ENCODE results near the gene TIGAR.

DNA sequence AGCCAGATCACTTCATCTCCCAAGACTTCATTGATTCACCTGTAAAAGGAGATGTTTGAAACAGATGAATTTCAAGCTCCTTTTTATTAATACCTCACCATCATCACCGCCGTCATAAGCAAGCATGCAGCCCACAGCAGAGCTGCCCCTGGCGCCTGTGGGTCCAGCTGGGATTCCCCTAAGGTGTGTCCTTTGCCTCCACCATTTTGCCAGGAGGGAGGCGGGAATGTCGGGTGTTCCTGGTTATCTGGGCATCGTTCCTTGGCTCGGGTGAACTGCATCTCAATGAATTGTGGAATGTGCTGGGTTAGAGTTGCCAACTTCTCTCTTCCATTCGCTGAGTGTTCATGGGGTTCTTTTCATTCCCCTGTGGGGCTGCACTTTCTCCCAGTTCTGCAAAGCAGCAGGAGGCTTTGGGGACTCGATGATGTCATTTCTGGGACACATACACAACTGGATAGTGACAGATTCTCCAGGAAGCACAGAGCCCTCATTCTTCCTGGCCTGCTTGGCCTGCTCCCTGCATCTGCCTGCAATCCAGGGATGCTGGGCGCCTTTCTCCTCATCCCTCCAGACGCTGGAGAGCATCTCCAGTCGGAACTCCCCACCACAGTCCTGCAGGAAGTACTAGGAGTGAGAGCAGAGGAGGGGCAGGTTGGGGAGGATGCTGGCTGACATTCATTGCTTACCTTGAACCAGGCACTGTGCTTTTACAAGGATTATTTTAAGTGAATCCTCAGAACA is 37.3 kb upstream of the TIGAR start:
- TF ChIP-seq, protein P1, sequence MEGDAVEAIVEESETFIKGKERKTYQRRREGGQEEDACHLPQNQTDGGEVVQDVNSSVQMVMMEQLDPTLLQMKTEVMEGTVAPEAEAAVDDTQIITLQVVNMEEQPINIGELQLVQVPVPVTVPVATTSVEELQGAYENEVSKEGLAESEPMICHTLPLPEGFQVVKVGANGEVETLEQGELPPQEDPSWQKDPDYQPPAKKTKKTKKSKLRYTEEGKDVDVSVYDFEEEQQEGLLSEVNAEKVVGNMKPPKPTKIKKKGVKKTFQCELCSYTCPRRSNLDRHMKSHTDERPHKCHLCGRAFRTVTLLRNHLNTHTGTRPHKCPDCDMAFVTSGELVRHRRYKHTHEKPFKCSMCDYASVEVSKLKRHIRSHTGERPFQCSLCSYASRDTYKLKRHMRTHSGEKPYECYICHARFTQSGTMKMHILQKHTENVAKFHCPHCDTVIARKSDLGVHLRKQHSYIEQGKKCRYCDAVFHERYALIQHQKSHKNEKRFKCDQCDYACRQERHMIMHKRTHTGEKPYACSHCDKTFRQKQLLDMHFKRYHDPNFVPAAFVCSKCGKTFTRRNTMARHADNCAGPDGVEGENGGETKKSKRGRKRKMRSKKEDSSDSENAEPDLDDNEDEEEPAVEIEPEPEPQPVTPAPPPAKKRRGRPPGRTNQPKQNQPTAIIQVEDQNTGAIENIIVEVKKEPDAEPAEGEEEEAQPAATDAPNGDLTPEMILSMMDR (IDR thresholded peaks at IDR 0.05), result no peak
- TF ChIP-seq PHF8 (IDR thresholded peaks at IDR 0.05; ENCODE audit: borderline replicate concordance, low read depth) (no peak), EP300 (IDR thresholded peaks at IDR 0.05) (no peak), ZFP36 (IDR thresholded peaks at IDR 0.05; ENCODE audit: borderline replicate concordance, partially characterized antibody) (no peak), JUNB (IDR thresholded peaks at IDR 0.05) (no peak), CHD2 (IDR thresholded peaks at IDR 0.05; ENCODE audit: low read length, partially characterized antibody) (no peak)
- TF ChIP-seq, protein P2, sequence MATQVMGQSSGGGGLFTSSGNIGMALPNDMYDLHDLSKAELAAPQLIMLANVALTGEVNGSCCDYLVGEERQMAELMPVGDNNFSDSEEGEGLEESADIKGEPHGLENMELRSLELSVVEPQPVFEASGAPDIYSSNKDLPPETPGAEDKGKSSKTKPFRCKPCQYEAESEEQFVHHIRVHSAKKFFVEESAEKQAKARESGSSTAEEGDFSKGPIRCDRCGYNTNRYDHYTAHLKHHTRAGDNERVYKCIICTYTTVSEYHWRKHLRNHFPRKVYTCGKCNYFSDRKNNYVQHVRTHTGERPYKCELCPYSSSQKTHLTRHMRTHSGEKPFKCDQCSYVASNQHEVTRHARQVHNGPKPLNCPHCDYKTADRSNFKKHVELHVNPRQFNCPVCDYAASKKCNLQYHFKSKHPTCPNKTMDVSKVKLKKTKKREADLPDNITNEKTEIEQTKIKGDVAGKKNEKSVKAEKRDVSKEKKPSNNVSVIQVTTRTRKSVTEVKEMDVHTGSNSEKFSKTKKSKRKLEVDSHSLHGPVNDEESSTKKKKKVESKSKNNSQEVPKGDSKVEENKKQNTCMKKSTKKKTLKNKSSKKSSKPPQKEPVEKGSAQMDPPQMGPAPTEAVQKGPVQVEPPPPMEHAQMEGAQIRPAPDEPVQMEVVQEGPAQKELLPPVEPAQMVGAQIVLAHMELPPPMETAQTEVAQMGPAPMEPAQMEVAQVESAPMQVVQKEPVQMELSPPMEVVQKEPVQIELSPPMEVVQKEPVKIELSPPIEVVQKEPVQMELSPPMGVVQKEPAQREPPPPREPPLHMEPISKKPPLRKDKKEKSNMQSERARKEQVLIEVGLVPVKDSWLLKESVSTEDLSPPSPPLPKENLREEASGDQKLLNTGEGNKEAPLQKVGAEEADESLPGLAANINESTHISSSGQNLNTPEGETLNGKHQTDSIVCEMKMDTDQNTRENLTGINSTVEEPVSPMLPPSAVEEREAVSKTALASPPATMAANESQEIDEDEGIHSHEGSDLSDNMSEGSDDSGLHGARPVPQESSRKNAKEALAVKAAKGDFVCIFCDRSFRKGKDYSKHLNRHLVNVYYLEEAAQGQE (IDR thresholded peaks at IDR 0.05), result no peak
- TF ChIP-seq, protein P3, sequence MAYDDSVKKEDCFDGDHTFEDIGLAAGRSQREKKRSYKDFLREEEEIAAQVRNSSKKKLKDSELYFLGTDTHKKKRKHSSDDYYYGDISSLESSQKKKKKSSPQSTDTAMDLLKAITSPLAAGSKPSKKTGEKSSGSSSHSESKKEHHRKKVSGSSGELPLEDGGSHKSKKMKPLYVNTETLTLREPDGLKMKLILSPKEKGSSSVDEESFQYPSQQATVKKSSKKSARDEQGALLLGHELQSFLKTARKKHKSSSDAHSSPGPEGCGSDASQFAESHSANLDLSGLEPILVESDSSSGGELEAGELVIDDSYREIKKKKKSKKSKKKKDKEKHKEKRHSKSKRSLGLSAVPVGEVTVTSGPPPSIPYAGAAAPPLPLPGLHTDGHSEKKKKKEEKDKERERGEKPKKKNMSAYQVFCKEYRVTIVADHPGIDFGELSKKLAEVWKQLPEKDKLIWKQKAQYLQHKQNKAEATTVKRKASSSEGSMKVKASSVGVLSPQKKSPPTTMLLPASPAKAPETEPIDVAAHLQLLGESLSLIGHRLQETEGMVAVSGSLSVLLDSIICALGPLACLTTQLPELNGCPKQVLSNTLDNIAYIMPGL (CRISPR knock-in tag; IDR thresholded peaks at IDR 0.05; ENCODE audit: borderline replicate concordance), result no peak

All from A549 (cell line).